HG03457 (cell line): Measurements from ENCODE around the gene HOXA2.

Experiments
- ATAC-seq: cut with Tn5 transposase; IDR thresholded peaks from one replicate; pipeline ENCODE4 v1.9.1; 2021; ENCODE audit warnings: moderate number of reproducible peaks; ENCODE audit not compliant: unreplicated experiment

The HOXA2 gene

GRCh38 chr7:27080844-27081436 lies 21.5 kb downstream of the HOXA2 start:
- ATAC-seq = no peak

GRCh38 chr7:27079234-27079975 lies 23.1 kb downstream of the HOXA2 start:
- no peak for ATAC-seq

GRCh38 chr7:27078616-27079233 lies 23.8 kb downstream of the HOXA2 start:
- no peak for ATAC-seq

- ATAC-seq = no peak
These were observed 29.4 kb downstream of the HOXA2 start for GRCh38 chr7:27073076-27073475.

GRCh38 chr7:27071622-27072390 lies 30.7 kb downstream of the HOXA2 start:
- no peak for ATAC-seq

- no peak for ATAC-seq
These were observed 34.2 kb downstream of the HOXA2 start for GRCh38 chr7:27068259-27068658.

GRCh38 chr7:27066148-27066547 lies 36.3 kb downstream of the HOXA2 start:
- no peak for ATAC-seq

- ATAC-seq = no peak
These were observed 36.8 kb downstream of the HOXA2 start for GRCh38 chr7:27065709-27066108.

- ATAC-seq = no peak
These were observed 37.8 kb downstream of the HOXA2 start for GRCh38 chr7:27064661-27065060.

GRCh38 chr7:27064159-27064558 lies 38.3 kb downstream of the HOXA2 start:
- no peak for ATAC-seq

GRCh38 chr7:27062946-27063345 lies 39.5 kb downstream of the HOXA2 start:
- ATAC-seq = no peak

- ATAC-seq = no peak
These were observed 49.3 kb downstream of the HOXA2 start for GRCh38 chr7:27053153-27053552.

GRCh38 chr7:27051451-27051850 lies 51.0 kb downstream of the HOXA2 start:
- no peak for ATAC-seq
